SK-N-SH treated with all-trans-retinoic acid at 6 μM for 48 hours (cell line): Measurements from ENCODE around the gene EARS2.

ENCODE experiments used
- CREB5 ChIP-seq: fragments of 250-450 bp; sonication (Bioruptor Pico); IDR thresholded peaks from 2 replicates; pipeline ENCODE4 v1.5.1; 2020; ENCODE audit warnings: low read depth, mild to moderate bottlenecking, moderate library complexity
- TOX ChIP-seq: fragments of 250-450 bp; sonication (Bioruptor Pico); IDR thresholded peaks from 2 replicates; pipeline ENCODE4 v1.8.0; 2021; ENCODE audit warnings: mild to moderate bottlenecking, moderate library complexity, borderline replicate concordance
- ZFP3 ChIP-seq: fragments of 250-450 bp; sonication (Bioruptor Pico); IDR thresholded peaks from 2 replicates; pipeline ENCODE4 v1.5.0; 2020; ENCODE audit warnings: mild to moderate bottlenecking, moderate library complexity
- ZNF565 ChIP-seq: fragments of 450-650 bp; formaldehyde crosslinking; conservative IDR thresholded peaks from 2 replicates; pipeline ENCODE4 v1.5.0; 2020; ENCODE audit warnings: low read depth, mild to moderate bottlenecking, moderate library complexity
- ZNF70 ChIP-seq: fragments of 450-650 bp; formaldehyde crosslinking; IDR thresholded peaks from 2 replicates; pipeline ENCODE4 v1.5.0; 2020; ENCODE audit warnings: mild to moderate bottlenecking, moderate library complexity
- ZNF8 ChIP-seq: fragments of 450-650 bp; formaldehyde crosslinking; IDR thresholded peaks from 2 replicates; pipeline ENCODE4 v1.5.0; 2020; ENCODE audit warnings: mild to moderate bottlenecking, moderate library complexity

GRCh38 chr16:23523876-23524385, 33.2 kb downstream of the EARS2 start:
- TF ChIP-seq ZNF70 (CRISPR knock-in tag) (no peak), CREB5 (no peak), ZFP3 (no peak), ZNF565 (CRISPR knock-in tag) (no peak), TOX (CRISPR knock-in tag) (no peak), ZNF8 (CRISPR knock-in tag) (no peak)
